Measurements from ENCODE around the gene CFAP206.

The CFAP206 gene

GRCh38 chr6:87407901-87408720 is at the start of gene CFAP206:
Gene CFAP206, plus strand, starts transcription at chr6:87407972. Its CDS starts 1,868 bp downstream, at chr6:87409840.
- Mint-ChIP-seq H3K9me3 (no peaks in the 10 kb centered on the region), H3K36me3 (no peaks in the 10 kb centered on the region), H3K27ac (peak within 1 kb of the TSS; percentile 86), H3K4me3 (peak within 1 kb of the TSS; percentile 86), H3K4me1 (peaks cover 4% of the 10 kb centered on the region), H3K27me3 (peaks cover 3% of the 10 kb centered on the region)
- peak; percentile 77 to 92 for DNase-seq (ENCODE audit: low spot score in 2 of 2)
- peak; percentile 80 for ATAC-seq (ENCODE audit: low read depth)

- no peaks in the 10 kb centered on the region for H3K4me1 Mint-ChIP-seq
- peaks cover 6% of the 10 kb centered on the region for H3K9me3 Mint-ChIP-seq
- H3K27me3 Mint-ChIP-seq: no peaks in the 10 kb centered on the region
- DNase-seq (ENCODE audit: low spot score in 2 of 2): no peak
- ATAC-seq (ENCODE audit: low read depth): no peak
- no peak overlapping the region for H3K4me3 Mint-ChIP-seq
- no peak overlapping the region for H3K27ac Mint-ChIP-seq
- peaks cover 28% of the 10 kb centered on the region for H3K36me3 Mint-ChIP-seq
Observed at GRCh38 chr6:87364602-87365252, 43.0 kb upstream of the CFAP206 start.

GRCh38 chr6:87366072-87366827 is 41.5 kb upstream of the CFAP206 start:
- peaks cover 25% of the 10 kb centered on the region for H3K36me3 Mint-ChIP-seq
- no peak overlapping the region for H3K4me3 Mint-ChIP-seq
- DNase-seq (ENCODE audit: low spot score in 2 of 2) (no peak), ATAC-seq (ENCODE audit: low read depth) (no peak)
- H3K27me3 Mint-ChIP-seq: no peaks in the 10 kb centered on the region
- H3K9me3 Mint-ChIP-seq: peaks cover 10% of the 10 kb centered on the region
- H3K27ac Mint-ChIP-seq: no peak overlapping the region
- H3K4me1 Mint-ChIP-seq: no peaks in the 10 kb centered on the region

- Mint-ChIP-seq H3K4me3 (no peak overlapping the region), H3K27me3 (no peaks in the 10 kb centered on the region), H3K9me3 (peaks cover 10% of the 10 kb centered on the region), H3K4me1 (no peaks in the 10 kb centered on the region), H3K36me3 (peaks cover 23% of the 10 kb centered on the region), H3K27ac (no peak overlapping the region)
- DNase-seq (ENCODE audit: low spot score in 2 of 2) (no peak), ATAC-seq (ENCODE audit: low read depth) (no peak)
Observed at GRCh38 chr6:87366899-87367298, 40.9 kb upstream of the CFAP206 start.

- Mint-ChIP-seq H3K36me3 (peaks cover 9% of the 10 kb centered on the region), H3K27ac (no peak overlapping the region), H3K27me3 (no peaks in the 10 kb centered on the region), H3K4me1 (no peaks in the 10 kb centered on the region), H3K4me3 (no peak overlapping the region), H3K9me3 (peaks cover 8% of the 10 kb centered on the region)
- ATAC-seq (ENCODE audit: low read depth) (no peak), DNase-seq (ENCODE audit: low spot score in 2 of 2) (no peak)
Observed at GRCh38 chr6:87373377-87373776, 34.4 kb upstream of the CFAP206 start.

GRCh38 chr6:87375315-87375714 is 32.5 kb upstream of the CFAP206 start:
- DNase-seq (ENCODE audit: low spot score in 2 of 2): no peak
- no peak overlapping the region for H3K27ac Mint-ChIP-seq
- ATAC-seq (ENCODE audit: low read depth): no peak
- H3K27me3 Mint-ChIP-seq: no peaks in the 10 kb centered on the region
- H3K4me3 Mint-ChIP-seq: no peak overlapping the region
- no peaks in the 10 kb centered on the region for H3K9me3 Mint-ChIP-seq
- peaks cover 3% of the 10 kb centered on the region for H3K36me3 Mint-ChIP-seq
- peaks cover 7% of the 10 kb centered on the region for H3K4me1 Mint-ChIP-seq

- H3K4me3 Mint-ChIP-seq: no peak overlapping the region
- no peaks in the 10 kb centered on the region for H3K9me3 Mint-ChIP-seq
- ATAC-seq (ENCODE audit: low read depth) (no peak), DNase-seq (ENCODE audit: low spot score in 2 of 2) (no peak)
- H3K36me3 Mint-ChIP-seq: peaks cover 3% of the 10 kb centered on the region
- H3K27me3 Mint-ChIP-seq: no peaks in the 10 kb centered on the region
- peaks cover 7% of the 10 kb centered on the region for H3K4me1 Mint-ChIP-seq
- H3K27ac Mint-ChIP-seq: no peak overlapping the region
Observed at GRCh38 chr6:87376643-87377042, 31.1 kb upstream of the CFAP206 start.

GRCh38 chr6:87378947-87379346 is 28.8 kb upstream of the CFAP206 start:
- no peaks in the 10 kb centered on the region for H3K36me3 Mint-ChIP-seq
- no peaks in the 10 kb centered on the region for H3K27me3 Mint-ChIP-seq
- H3K27ac Mint-ChIP-seq: peak overlapping the region; percentile 69
- DNase-seq (ENCODE audit: low spot score in 2 of 2) (no peak), ATAC-seq (ENCODE audit: low read depth) (peak; percentile 66)
- peaks cover 7% of the 10 kb centered on the region for H3K4me1 Mint-ChIP-seq
- H3K9me3 Mint-ChIP-seq: no peaks in the 10 kb centered on the region
- peak overlapping the region; percentile 6 for H3K4me3 Mint-ChIP-seq

GRCh38 chr6:87382861-87383260 is 24.9 kb upstream of the CFAP206 start:
- Mint-ChIP-seq H3K4me1 (peaks cover 7% of the 10 kb centered on the region), H3K9me3 (no peaks in the 10 kb centered on the region), H3K27ac (no peak overlapping the region), H3K27me3 (no peaks in the 10 kb centered on the region), H3K4me3 (no peak overlapping the region), H3K36me3 (no peaks in the 10 kb centered on the region)
- DNase-seq (ENCODE audit: low spot score in 2 of 2) (no peak), ATAC-seq (ENCODE audit: low read depth) (no peak)

- ATAC-seq (ENCODE audit: low read depth): no peak
- Mint-ChIP-seq H3K27ac (no peak overlapping the region), H3K4me3 (no peak overlapping the region), H3K36me3 (no peaks in the 10 kb centered on the region), H3K4me1 (peaks cover 2% of the 10 kb centered on the region), H3K27me3 (no peaks in the 10 kb centered on the region), H3K9me3 (no peaks in the 10 kb centered on the region)
- DNase-seq (ENCODE audit: low spot score in 2 of 2): no peak
Observed at GRCh38 chr6:87384038-87384437, 23.7 kb upstream of the CFAP206 start.

- Mint-ChIP-seq H3K4me3 (no peak overlapping the region), H3K9me3 (no peaks in the 10 kb centered on the region), H3K4me1 (no peaks in the 10 kb centered on the region), H3K27me3 (no peaks in the 10 kb centered on the region), H3K36me3 (no peaks in the 10 kb centered on the region), H3K27ac (no peak overlapping the region)
- no peak for DNase-seq (ENCODE audit: low spot score in 2 of 2)
- no peak for ATAC-seq (ENCODE audit: low read depth)
Observed at GRCh38 chr6:87384449-87384848, 23.3 kb upstream of the CFAP206 start.

- Mint-ChIP-seq H3K27ac (no peak overlapping the region), H3K9me3 (no peaks in the 10 kb centered on the region), H3K4me3 (no peak overlapping the region), H3K36me3 (no peaks in the 10 kb centered on the region), H3K4me1 (no peaks in the 10 kb centered on the region), H3K27me3 (no peaks in the 10 kb centered on the region)
- no peak for ATAC-seq (ENCODE audit: low read depth)
- DNase-seq (ENCODE audit: low spot score in 2 of 2): no peak
Observed at GRCh38 chr6:87391334-87391733, 16.4 kb upstream of the CFAP206 start.

GRCh38 chr6:87393026-87393622 is 14.6 kb upstream of the CFAP206 start:
- H3K27ac Mint-ChIP-seq: peak overlapping the region; percentile 35

GRCh38 chr6:87395431-87395830 is 12.3 kb upstream of the CFAP206 start:
- ATAC-seq (ENCODE audit: low read depth): no peak
- Mint-ChIP-seq H3K9me3 (no peaks in the 10 kb centered on the region), H3K4me3 (no peak overlapping the region), H3K27me3 (no peaks in the 10 kb centered on the region), H3K27ac (no peak overlapping the region), H3K36me3 (no peaks in the 10 kb centered on the region), H3K4me1 (peaks cover 4% of the 10 kb centered on the region)
- DNase-seq (ENCODE audit: low spot score in 2 of 2): no peak

More at GRCh38 chr6:87393026-87393622, 14.6 kb upstream of the CFAP206 start:
- Mint-ChIP-seq H3K36me3 (no peaks in the 10 kb centered on the region), H3K4me1 (peaks cover 4% of the 10 kb centered on the region), H3K9me3 (no peaks in the 10 kb centered on the region), H3K4me3 (no peak overlapping the region), H3K27me3 (no peaks in the 10 kb centered on the region)
- peak; percentile 76 for ATAC-seq (ENCODE audit: low read depth)
- DNase-seq (ENCODE audit: low spot score in 2 of 2): peak; percentile 35 to 66

All from memory B cell (primary cell).